GDM1 (cell line): ENCODE data around the gene SLC29A2.
A peak's percentile ranks its signal among the peaks of the same experiment; 100 is the strongest.

Source experiments
- DNase-seq: peaks from one replicate; lab custom pipeline; 2025; lab: John Stamatoyannopoulos, UW

The SLC29A2 gene

DNA sequence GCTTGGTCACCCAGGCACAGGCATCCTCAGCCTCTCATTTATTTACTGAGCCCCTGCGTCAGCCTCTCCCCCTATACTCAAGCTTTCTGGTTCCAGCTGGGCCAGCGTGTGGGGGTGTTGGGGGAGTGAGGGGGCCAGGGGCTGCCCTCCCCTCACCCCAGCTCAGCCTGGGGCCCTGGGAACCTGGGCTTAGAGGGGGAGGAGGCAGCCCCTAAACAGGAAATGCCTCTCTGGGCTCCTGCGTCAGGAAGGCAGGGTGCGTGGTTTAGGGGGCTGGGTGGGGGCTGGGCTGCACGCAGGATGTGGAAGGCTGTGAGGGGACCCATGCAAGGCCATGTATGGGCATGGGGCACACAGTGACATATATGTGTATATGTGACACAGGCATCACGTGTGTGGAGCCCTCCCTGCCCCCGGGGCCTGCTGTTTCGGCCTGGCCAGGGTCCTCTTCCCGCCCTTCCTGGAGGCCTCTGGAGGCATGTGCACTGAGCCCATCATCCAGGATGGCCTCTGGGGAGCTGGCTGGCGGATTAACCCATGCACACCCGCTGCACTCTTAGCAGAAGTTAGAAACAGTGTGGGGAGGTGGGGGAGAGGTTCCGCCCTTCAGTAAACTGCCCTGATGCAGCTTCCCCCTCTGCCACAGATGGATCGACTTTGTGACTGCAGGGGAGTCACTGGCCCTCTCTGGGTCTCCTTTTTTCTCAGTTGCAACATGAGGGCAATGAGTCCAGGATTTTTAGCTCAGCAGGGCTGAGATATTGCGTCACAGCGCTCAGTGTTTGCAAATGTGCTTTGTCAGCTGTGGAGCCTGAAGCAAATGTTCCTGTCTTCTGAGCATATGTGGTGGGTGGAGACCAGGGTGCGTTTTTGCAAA is 53.6 kb downstream of the SLC29A2 start:
- DNase-seq, result no peak

DNA sequence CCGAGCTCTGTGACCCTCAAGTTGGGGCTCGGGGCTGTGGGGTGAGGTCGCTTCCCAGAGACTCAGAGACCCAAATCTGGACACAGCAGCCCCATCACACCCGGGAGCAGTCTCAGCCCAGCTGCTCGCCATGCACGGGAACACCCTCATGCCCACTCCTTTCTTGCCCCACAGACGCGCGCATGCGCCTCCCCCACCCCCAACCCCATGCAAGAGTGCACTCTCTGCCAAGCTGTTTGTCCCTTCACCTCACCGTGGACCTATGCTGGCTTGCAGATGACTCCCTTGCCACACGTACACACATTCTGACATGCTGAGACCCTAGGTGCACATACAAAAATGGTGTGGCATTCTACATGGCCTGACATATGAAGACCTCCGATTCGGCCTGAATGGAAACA is 54.2 kb downstream of the SLC29A2 start:
- no peak for DNase-seq

DNA sequence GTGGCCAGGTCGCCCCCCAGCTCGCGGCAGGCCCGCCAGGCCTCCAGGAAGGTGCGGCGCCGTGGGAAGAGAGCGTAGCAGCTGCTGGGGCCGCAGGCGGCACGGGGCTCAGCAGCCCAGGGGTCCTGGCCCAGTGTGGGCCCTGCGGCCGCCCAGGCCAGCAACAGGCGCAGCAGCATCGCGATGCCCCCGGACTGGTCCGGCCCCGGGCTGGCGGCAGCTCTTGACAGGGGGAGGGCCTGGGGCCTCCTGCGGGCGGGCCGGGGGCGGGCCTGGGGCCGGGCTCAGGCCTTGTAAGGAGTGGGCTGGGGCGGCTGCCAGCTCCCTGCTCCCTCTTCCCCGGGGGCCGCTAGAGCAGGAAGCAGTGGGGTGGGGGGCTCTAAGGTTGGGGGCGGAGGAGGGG is 54.7 kb downstream of the SLC29A2 start, which contains the start of gene CD248:
CD248 (minus strand) TSS at position 196 of the 403 bp plus-strand sequence; CDS start at position 179, 17 bp downstream.
- DNase-seq, result no peak

DNA sequence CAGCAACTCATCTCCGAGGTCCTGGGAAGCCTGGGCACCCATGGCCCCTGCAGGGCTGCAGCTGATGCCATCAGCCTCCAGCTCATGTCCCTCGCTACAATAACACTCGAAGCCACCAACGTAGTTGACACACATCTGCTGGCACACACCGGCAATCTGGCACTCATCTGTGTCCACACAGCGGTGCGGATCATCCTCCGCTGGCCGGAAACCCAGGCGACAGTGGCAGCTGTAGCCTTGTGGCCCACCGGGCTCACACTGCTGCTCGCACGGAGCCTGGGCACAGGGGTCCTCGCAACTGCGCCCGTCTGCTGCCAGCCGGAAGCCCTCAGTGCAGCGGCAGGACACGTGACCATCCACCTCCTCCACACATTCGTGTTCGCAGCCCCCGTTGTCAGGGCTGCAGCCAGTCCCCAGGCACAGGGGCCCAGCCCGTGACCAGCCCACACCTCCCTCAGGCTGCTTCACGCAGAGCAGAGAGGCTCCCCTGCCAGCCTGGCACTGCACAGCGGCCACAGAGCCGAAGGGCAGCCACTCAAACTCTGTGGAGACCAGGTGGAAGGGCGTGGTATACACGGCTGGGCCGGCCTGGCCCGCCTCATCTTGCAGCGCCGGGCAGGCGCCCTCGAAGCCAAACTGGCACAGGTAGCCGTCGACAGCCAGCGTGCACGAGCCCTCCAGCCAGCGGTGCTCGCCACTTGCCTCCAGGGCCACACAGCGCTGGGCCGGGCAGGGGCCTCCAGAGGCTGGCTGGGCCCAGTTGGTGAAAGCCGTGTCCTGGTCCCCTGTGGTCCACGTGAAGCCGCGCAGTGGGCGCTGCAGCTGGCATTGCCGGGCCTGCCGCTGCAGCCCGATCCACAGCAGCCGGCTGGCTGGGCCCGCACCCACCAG is 55.4 kb downstream of the SLC29A2 start:
- no peak for DNase-seq

DNA sequence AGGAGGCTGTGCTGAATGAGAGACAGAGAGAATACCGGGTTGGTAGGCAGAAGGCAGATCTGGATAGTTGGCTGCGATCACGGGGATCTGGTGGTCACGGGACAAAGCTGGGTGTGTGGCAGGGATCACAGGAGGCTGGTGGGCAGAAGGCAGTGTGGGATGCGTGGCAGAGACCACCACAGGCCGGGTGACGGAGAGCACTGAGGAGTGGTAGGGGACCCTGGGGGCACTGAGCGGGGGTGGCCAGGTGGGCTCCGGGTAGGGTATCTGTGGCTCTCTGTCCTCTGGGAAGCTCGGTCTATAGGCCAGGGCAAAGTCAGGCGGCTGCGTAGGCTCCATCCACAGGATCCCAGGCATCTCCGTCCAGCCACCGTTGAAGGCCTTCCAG is 56.1 kb downstream of the SLC29A2 start:
- DNase-seq, result no peak

DNA sequence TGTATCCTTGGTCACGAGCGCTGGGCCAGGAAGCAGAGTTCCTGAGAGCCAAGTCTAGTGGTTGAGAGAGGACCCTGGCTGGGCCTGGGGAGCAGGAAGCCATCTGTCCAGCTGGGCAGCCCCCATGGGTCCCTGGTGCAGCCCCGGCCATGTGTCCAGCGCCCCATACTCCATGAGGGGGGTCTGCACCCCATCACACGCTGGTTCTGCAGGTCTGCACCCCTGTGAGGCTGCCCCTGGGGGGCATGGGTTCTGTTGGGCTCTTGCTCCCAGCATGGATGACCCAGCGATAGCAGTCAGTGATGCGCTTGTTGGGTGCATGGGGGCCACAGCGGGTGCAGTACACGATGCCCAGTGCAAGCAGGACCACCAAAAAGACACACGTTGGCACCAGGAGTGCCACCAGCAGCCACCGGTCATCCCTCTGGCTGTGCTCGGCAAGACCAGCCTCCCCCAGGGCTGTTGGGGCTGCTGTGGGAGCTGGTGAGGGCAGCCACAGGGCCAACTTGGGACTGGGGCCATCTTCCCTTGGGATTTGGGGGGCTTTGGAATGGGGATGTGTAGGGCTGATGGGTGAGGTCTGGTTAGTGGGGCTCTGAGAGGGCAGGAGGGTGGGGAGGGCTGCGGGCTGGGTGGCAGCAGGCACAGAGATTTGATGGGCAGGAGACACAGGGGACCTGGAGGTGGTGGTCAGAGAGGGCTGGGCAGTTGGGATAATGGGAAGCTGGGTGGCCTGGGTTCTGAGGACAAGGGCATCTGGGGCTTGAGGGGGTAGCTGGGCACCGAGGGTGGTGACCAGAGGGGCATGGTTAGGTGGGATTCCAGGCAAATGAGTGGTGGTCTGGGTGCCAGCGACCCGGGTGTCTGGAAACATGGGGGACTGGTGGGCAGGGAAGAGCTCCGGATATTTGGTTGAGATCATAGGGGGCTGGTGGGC is 56.7 kb downstream of the SLC29A2 start:
- no peak for DNase-seq

DNA sequence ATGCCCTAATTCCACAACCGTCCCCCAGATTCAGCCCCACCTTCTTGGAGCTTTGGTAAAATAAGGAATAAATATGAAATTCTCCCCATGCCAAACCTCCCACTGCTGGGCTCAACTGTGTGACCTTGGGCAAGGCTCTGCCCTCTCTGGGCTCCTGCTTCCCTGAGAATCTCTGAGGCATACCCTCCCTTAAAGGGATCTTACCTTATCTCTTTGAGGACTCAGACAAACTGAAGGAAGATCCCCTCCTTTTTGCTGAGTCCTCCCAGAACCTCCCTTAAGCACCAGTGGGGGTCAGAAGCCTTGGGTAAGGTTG is 57.4 kb downstream of the SLC29A2 start:
- DNase-seq, result no peak

DNA sequence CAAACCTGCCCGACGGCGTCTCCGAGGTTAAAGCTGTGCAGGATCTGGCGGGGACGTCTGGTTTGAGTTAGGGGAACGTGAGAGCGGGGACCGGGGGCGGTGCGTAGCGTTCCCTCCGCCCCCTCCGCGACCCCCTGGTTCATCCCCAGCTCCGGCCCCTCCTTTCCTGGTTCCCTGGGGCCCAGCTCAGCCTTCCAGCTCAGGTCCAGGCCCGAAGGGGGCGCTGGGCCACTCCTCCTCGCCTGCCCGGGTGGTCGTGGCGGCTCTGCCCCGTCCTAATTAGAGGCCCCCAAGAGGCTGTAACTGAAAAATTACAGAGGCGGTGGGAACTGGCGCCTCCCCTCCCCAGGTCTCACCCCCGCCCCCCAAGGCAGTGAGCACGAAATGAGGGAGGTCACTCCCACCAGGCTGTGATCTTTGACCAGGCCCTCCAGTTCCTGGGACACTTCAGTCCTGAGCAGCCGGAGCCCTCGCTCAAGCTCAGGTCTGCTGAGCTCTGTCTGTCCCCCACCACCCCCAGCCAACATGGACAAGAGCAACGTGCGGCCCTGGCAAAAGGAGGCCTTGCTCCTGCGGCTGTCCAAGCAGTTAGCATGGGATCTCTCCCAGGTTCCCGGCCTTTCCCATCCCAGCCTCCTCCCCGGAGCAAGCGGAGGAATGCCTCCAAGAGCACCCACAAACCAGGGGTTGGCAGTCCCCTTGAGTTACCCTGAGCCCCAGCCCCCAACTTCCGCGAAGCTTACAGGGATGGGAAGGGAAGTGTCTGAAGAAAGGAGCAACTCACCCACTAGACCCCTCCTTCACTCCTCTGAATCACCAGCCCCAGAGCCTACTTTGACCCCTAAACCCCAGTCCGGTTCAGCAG is 58.0 kb downstream of the SLC29A2 start:
- no peak for DNase-seq

DNA sequence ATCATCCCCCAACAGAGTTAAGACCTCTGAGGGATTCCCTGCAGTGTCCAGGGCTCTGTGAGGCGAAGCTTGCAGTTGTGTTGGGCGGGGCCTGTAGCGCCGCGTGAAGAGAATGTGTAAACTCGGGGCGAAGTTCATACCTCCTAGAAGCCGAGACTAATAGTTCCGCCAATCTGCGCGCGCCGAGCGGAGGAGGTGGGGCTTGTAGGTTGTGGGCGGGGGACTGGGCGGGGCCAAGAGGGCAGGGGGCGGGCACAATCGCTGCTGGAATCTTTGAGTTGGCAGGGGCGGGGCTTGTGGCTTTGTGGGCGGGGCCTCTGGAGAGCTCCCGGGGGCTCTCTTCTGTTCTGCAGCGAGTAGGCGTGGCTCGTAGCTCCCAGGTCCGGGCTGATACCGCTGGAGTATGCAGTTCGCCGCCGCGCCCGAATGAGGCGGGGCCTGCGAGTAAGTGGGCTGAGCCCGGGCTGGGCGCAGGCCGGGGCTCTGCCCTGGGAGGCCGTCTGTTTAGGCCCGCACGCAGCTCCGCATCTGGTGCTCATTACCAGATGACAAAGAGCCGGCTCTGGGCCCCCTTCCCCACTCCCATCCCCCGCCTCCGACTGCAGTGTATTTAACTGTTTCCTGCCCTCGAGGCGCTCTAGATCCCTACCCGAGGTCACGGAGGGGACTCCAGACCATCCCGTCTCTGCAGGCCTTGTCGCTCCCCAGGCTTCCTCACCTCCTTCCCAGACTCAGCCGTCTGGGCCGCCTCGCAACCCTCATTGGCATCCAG is 58.8 kb downstream of the SLC29A2 start:
- peak; percentile 93 for DNase-seq
